Right atrium auricular region (tissue), 2 donors: ENCODE measurements around the gene STK39. TPM values are rescaled to one million over a fixed set of nuclear protein-coding genes. Genes with fewer than 3 reads are reported as not detected.

Source experiments
- DNase-seq: peaks from one replicate; pipeline ENCODE4 v3.0.0-alpha.2; 2019; ENCODE audit warnings: low spot score
- H3K27ac ChIP-seq, 2 donors: fragments of 200-600 bp; sonication (generic); 1 replicate in 1 of 2; 2 replicates in 1 of 2; pipeline ENCODE4 v1.5.1; 2016 to 2019
- H3K27me3 ChIP-seq, 2 donors: fragments of 200-600 bp; sonication (generic); one replicate each; pipeline versions ENCODE4 v1.5.1 to v1.6.0; 2017 to 2019
- H3K36me3 ChIP-seq: fragments of 200-600 bp; sonication (generic); one replicate; pipeline ENCODE4 v1.5.1; 2016
- H3K4me1 ChIP-seq, 2 donors: fragments of 200-600 bp; sonication (generic); one replicate each; pipeline versions ENCODE4 v1.5.1 to v1.6.0; 2017 to 2019
- H3K4me3 ChIP-seq, 2 donors: fragments of 200-600 bp; sonication (generic); 1 replicate in 1 of 2; 2 replicates in 1 of 2; pipeline ENCODE4 v1.5.1; 2017 to 2019; ENCODE audit warnings: mild to moderate bottlenecking in 1 of 2, moderate library complexity in 1 of 2
- H3K9me3 ChIP-seq, 2 donors: fragments of 200-600 bp; sonication (generic); one replicate each; pipeline ENCODE4 v1.5.1; 2019
- CTCF ChIP-seq, 2 donors: fragments of 200-600 bp; sonication (generic); IDR thresholded peaks; one replicate each; pipeline ENCODE4 v1.5.1; 2019; ENCODE audit warnings: antibody characterized with exemption in 2 of 2
- total RNA-seq, 2 donors: library from RNA; depleted of rRNA; stranded (reverse); fragments of >200 nt; gene quantifications; one replicate each; pipeline ENCODE4 v1.1.0, GENCODE V29; 2016

STK39 gene
- total RNA-seq, 2 donors from 2014 or later: 6.0 to 13.6 TPM

- no peak overlapping the region for H3K27ac ChIP-seq
- no peaks in the 10 kb centered on the region for H3K9me3 ChIP-seq
- no peak overlapping the region for H3K4me3 ChIP-seq
- TF ChIP-seq CTCF (IDR thresholded peaks at IDR 0.05): no peak
- DNase-seq: no peak
- H3K27me3 ChIP-seq: no peaks in the 10 kb centered on the region
- H3K36me3 ChIP-seq: no peaks in the 10 kb centered on the region
- no peaks in the 10 kb centered on the region for H3K4me1 ChIP-seq
Observed at GRCh38 chr2:168030862-168031624, 216.4 kb downstream of the STK39 start.

- Histone ChIP-seq H3K9me3 (no peaks in the 10 kb centered on the region), H3K27ac (no peak overlapping the region), H3K4me1 (no peaks in the 10 kb centered on the region), H3K36me3 (no peaks in the 10 kb centered on the region), H3K4me3 (no peak overlapping the region), H3K27me3 (no peaks in the 10 kb centered on the region)
- DNase-seq: no peak
- no peak for TF ChIP-seq CTCF (IDR thresholded peaks at IDR 0.05)
Observed at GRCh38 chr2:168029071-168029470, 218.3 kb downstream of the STK39 start.

- Histone ChIP-seq H3K4me1 (no peaks in the 10 kb centered on the region), H3K4me3 (no peak overlapping the region), H3K27ac (no peak overlapping the region), H3K27me3 (no peaks in the 10 kb centered on the region), H3K9me3 (no peaks in the 10 kb centered on the region), H3K36me3 (no peaks in the 10 kb centered on the region)
- DNase-seq: no peak
- TF ChIP-seq CTCF (IDR thresholded peaks at IDR 0.05): no peak
Observed at GRCh38 chr2:168028362-168028761, 219.0 kb downstream of the STK39 start.

DNA sequence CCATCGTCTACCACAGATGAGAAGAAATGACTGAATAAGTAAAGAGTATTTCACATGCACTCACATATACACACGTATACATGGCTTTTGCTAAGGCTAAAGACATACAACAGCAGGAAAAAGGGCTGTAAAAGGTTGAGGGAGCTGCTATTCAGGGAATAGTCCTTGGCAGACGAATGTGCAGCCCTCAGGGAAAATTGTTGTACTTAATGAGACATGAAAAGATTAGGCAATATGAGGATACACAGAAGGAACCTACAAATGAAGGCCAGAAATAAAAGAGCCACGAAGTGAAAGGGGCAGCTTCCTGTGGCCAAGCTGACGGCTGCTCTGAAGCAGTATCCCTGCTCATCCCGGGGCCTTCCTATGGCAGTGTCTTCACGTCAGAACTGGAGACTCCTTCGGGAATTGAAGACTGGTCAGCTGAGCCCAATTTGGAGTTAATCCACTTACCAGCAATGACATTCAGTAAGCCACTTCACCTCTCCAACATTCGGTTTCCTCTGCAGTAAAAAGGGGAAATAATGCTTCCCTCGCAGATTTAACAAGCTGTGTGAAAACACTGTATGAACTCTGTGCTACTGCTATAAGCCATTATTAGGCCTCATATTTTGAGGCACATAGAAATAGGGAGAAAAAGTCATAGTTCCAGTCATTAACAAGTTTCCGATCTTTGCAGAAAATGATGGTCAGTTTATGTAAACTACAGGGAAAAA lies 221.8 kb downstream of the STK39 start:
- H3K36me3 ChIP-seq: no peaks in the 10 kb centered on the region
- TF ChIP-seq CTCF (IDR thresholded peaks at IDR 0.05): no peak
- no peaks in the 10 kb centered on the region for H3K9me3 ChIP-seq
- no peak for DNase-seq
- H3K27me3 ChIP-seq: no peaks in the 10 kb centered on the region
- no peak overlapping the region for H3K27ac ChIP-seq
- H3K4me3 ChIP-seq: no peak overlapping the region
- H3K4me1 ChIP-seq: no peaks in the 10 kb centered on the region

DNA sequence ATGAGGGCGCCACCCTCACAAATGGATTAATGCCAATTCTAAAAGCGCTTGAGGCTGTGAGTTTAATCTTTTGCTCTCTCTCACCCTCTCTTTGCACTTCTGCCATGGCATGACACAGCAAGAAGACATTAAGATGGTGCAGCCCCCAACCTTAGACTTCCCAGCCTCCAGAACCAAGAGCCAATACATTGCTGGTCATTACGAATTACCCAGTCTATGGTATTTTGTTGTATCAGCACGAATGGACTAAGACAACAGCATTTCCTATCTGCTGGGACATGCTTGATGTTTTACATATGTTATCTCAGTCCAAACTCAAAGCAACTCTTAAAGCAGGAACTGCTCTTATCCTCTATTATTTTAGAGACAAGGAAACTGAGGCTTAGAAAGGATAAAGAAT lies 222.9 kb downstream of the STK39 start:
- Histone ChIP-seq H3K4me1 (no peaks in the 10 kb centered on the region), H3K27ac (no peak overlapping the region), H3K27me3 (no peaks in the 10 kb centered on the region), H3K36me3 (no peaks in the 10 kb centered on the region), H3K4me3 (no peak overlapping the region), H3K9me3 (no peaks in the 10 kb centered on the region)
- TF ChIP-seq CTCF (IDR thresholded peaks at IDR 0.05): no peak
- DNase-seq: no peak
